Keratinocyte (primary cell): ENCODE data around the gene ATP9B. TPM values are rescaled to one million over a fixed set of nuclear protein-coding genes. Genes with fewer than 3 reads are reported as not detected.

Experiments used
- DNase-seq: peaks from one replicate; pipeline ENCODE4 v3.0.0-alpha.2; 2011; ENCODE audit warnings: low read depth, missing footprints, low spot score
- FAIRE-seq: peaks from 2 replicates; lab custom pipeline; 2011; peaks lifted over from hg19 to GRCh38; lab: Jason Lieb, UNC
- H2AFZ ChIP-seq: 2 replicates; pipeline ENCODE4 v1.6.0; 2012; ENCODE audit warnings: low read length, control low read depth, inconsistent platforms; ENCODE audit not compliant: control insufficient read depth
- H3K27ac ChIP-seq: 2 replicates; pipeline ENCODE4 v1.5.1; 2011; ENCODE audit warnings: low read length; ENCODE audit not compliant: control insufficient read depth, insufficient read depth
- H3K27me3 ChIP-seq: 3 replicates; pipeline ENCODE4 v1.6.0; 2011; ENCODE audit warnings: low read length; ENCODE audit not compliant: control insufficient read depth, insufficient read depth; ENCODE audit errors: extremely low read depth
- H3K36me3 ChIP-seq, 2 experiments: 2 replicates in 1 of 2; 3 replicates in 1 of 2; pipeline ENCODE4 v1.5.1; 2011; ENCODE audit warnings: low read length in 2 of 2, mild to moderate bottlenecking in 1 of 2; ENCODE audit not compliant: control insufficient read depth in 2 of 2, insufficient read depth in 2 of 2; ENCODE audit errors: extremely low read depth in 1 of 2
- H3K4me1 ChIP-seq: 3 replicates; pipeline ENCODE4 v1.5.1; 2011; ENCODE audit warnings: low read length; ENCODE audit not compliant: control insufficient read depth, insufficient read depth; ENCODE audit errors: extremely low read depth
- H3K4me2 ChIP-seq: 3 replicates; pipeline ENCODE4 v1.6.0; 2011; ENCODE audit warnings: low read depth, low read length; ENCODE audit not compliant: control insufficient read depth, insufficient read depth; ENCODE audit errors: extremely low read depth
- H3K4me3 ChIP-seq, 3 experiments: fragments of 200-600 bp in 1 of 3; sonication (generic) in 1 of 3; 2 replicates in 2 of 3; 3 replicates in 1 of 3; pipeline ENCODE4 v1.5.1; 2011 to 2016; ENCODE audit warnings: low read length in 3 of 3, mild to moderate bottlenecking in 3 of 3, control low read depth in 2 of 3, inconsistent platforms in 1 of 3, low read depth in 1 of 3, mixed read lengths in 1 of 3, mixed run types in 1 of 3, moderate library complexity in 1 of 3; ENCODE audit not compliant: control insufficient read depth in 2 of 3, insufficient read depth in 2 of 3; ENCODE audit errors: extremely low read depth in 1 of 3
- H3K79me2 ChIP-seq: 2 replicates; pipeline ENCODE4 v1.6.0; 2012; ENCODE audit warnings: low read length; ENCODE audit not compliant: control insufficient read depth, insufficient read depth
- H3K9ac ChIP-seq: 3 replicates; pipeline ENCODE4 v1.6.0; 2011; ENCODE audit warnings: low read length; ENCODE audit not compliant: control insufficient read depth, insufficient read depth; ENCODE audit errors: extremely low read depth
- H3K9me1 ChIP-seq: 3 replicates; pipeline ENCODE4 v1.6.0; 2011; ENCODE audit warnings: low read length; ENCODE audit not compliant: control insufficient read depth, insufficient read depth; ENCODE audit errors: extremely low read depth
- H3K9me3 ChIP-seq: 2 replicates; pipeline ENCODE4 v1.5.1; 2012; ENCODE audit warnings: low read depth, low read length; ENCODE audit not compliant: control insufficient read depth
- H4K20me1 ChIP-seq: 3 replicates; pipeline ENCODE4 v1.6.0; 2011; ENCODE audit warnings: low read length; ENCODE audit not compliant: control insufficient read depth, insufficient read depth; ENCODE audit errors: extremely low read depth
- EZH2 ChIP-seq: IDR thresholded peaks from one replicate; pipeline ENCODE4 v1.6.1; 2012; ENCODE audit warnings: inconsistent platforms, mild to moderate bottlenecking, low read length, moderate library complexity
- dilution Hi-C: fragments of 300-500 bp; cut with MboI; formaldehyde crosslinking; loops from one replicate; pipeline ENCODE4 v1.7.0; 2020; ENCODE audit warnings: low sequenced_read_pairs; ENCODE audit not compliant: extremely low pct_ligation_motif_present
- polyA plus RNA-seq, 5 experiments: library from polyadenylated mRNA; depleted of rRNA in 3 of 5; stranded (reverse) in 3 of 5; stranded (forward) in 1 of 5; unstranded in 1 of 5; fragments of >200 nt; gene quantifications; 1 replicate in 1 of 5; 2 replicates in 3 of 5; 3 replicates in 1 of 5; pipeline versions ENCODE4 v1.2.1 to v1.2.3, GENCODE V29; 2011 to 2012; ENCODE audit warnings: missing spikeins in 2 of 5, low read depth in 1 of 5, low replicate concordance in 1 of 5
- TF ChIP-seq, protein P1 (sequence below), 3 experiments: IDR thresholded peaks in 1 of 3; conservative IDR thresholded peaks in 1 of 3; optimal IDR thresholded peaks in 1 of 3; 2 replicates in 2 of 3; 3 replicates in 1 of 3; pipeline versions ENCODE3 to v1.5.1; 2011; ENCODE audit warnings: low read length in 3 of 3, mild to moderate bottlenecking in 3 of 3, moderate library complexity in 2 of 3, control low read depth in 1 of 3, inconsistent platforms in 1 of 3; ENCODE audit not compliant: insufficient read depth in 2 of 3; ENCODE audit errors: extremely low read depth in 1 of 3

Gene ATP9B
- polyA plus RNA-seq, 1 donor (not counting 4 experiments of a cell fraction or from before 2014, with no cell fraction given), result 16.1 TPM

DNA sequence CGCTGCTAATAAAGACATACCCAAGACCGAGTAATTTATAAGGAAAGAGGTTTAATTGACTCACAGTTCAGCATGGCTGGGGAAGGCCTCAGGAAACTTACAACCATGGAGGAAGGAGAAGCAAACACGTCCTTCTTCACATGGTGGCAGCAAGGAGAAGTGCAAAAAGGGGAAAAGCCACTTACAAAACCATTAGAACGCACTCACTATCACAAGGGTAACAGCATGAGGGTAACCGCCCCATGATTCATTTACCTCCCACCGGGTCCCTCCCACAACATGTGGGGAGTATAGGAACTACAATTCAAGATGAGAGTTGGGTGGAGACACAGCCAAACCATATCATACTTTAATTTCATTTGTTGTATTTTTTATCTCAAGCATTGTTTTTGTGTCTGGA is 67.5 kb downstream of the ATP9B start:
- no peaks in the 10 kb centered on the region for H3K9me3 ChIP-seq
- H3K27ac ChIP-seq, result no peak overlapping the region
- H3K9ac ChIP-seq, result no peak overlapping the region
- dilution Hi-C loops, result no loop called here
- H3K36me3 ChIP-seq, result no peaks in the 10 kb centered on the region
- no peaks in the 10 kb centered on the region for H3K4me1 ChIP-seq
- DNase-seq, result no peak
- H3K79me2 ChIP-seq, result no peaks in the 10 kb centered on the region
- no peak for FAIRE-seq
- no peaks in the 10 kb centered on the region for H4K20me1 ChIP-seq
- no peak overlapping the region for H3K4me3 ChIP-seq
- H3K4me2 ChIP-seq, result no peak overlapping the region
- H3K27me3 ChIP-seq, result no peaks in the 10 kb centered on the region
- TF ChIP-seq, protein P1, sequence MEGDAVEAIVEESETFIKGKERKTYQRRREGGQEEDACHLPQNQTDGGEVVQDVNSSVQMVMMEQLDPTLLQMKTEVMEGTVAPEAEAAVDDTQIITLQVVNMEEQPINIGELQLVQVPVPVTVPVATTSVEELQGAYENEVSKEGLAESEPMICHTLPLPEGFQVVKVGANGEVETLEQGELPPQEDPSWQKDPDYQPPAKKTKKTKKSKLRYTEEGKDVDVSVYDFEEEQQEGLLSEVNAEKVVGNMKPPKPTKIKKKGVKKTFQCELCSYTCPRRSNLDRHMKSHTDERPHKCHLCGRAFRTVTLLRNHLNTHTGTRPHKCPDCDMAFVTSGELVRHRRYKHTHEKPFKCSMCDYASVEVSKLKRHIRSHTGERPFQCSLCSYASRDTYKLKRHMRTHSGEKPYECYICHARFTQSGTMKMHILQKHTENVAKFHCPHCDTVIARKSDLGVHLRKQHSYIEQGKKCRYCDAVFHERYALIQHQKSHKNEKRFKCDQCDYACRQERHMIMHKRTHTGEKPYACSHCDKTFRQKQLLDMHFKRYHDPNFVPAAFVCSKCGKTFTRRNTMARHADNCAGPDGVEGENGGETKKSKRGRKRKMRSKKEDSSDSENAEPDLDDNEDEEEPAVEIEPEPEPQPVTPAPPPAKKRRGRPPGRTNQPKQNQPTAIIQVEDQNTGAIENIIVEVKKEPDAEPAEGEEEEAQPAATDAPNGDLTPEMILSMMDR (optimal IDR thresholded peaks at IDR 0.05 in 1 of 3, IDR thresholded peaks at IDR 0.05 in 1 of 3, conservative IDR thresholded peaks at IDR 0.05 in 1 of 3; ENCODE audit: extremely low read depth in 1 of 3, insufficient read depth in 2 of 3, low read length in 3 of 3), result no peak
- no peak for TF ChIP-seq EZH2
- H3K9me1 ChIP-seq, result no peaks in the 10 kb centered on the region
- H2AFZ ChIP-seq, result no peak overlapping the region

DNA sequence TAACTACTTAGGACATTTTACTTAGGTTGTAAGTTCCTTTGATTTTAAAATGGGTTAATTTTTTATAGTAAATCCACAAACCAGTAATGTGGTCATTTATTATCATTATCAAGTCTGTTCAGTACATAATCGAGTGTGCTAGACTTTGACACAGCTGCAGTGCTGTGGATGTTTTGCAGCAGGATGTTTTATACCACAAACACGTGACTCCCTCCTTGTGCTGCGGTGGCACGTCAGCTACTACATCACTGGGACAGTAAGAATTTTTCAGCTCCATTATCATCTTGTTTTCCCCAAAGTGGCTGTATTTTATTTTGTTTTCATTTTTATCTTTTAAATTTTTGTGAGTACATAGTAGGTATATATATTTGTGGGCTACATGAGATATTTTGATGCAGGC is 70.0 kb downstream of the ATP9B start:
- TF ChIP-seq, protein P1 (optimal IDR thresholded peaks at IDR 0.05 in 1 of 3, IDR thresholded peaks at IDR 0.05 in 1 of 3, conservative IDR thresholded peaks at IDR 0.05 in 1 of 3; ENCODE audit: extremely low read depth in 1 of 3, insufficient read depth in 2 of 3, low read length in 3 of 3), result no peak
- TF ChIP-seq EZH2, result no peak
- dilution Hi-C loops, result no loop called here

More for the DNA sequence above, 70.0 kb downstream of the ATP9B start:
- no peaks in the 10 kb centered on the region for H3K9me1 ChIP-seq
- H3K9me3 ChIP-seq, result no peaks in the 10 kb centered on the region
- no peak overlapping the region for H3K4me2 ChIP-seq
- no peak overlapping the region for H2AFZ ChIP-seq
- DNase-seq (no peak), FAIRE-seq (no peak)
- H3K27ac ChIP-seq, result no peak overlapping the region
- H3K27me3 ChIP-seq, result no peaks in the 10 kb centered on the region
- H3K4me3 ChIP-seq, result no peak overlapping the region
- no peak overlapping the region for H3K9ac ChIP-seq
- H3K4me1 ChIP-seq, result no peaks in the 10 kb centered on the region
- no peaks in the 10 kb centered on the region for H3K79me2 ChIP-seq
- H3K36me3 ChIP-seq, result peaks cover 0 to under 1% of the 10 kb centered on the region in 2 experiments
- H4K20me1 ChIP-seq, result no peaks in the 10 kb centered on the region
